Measurements from ENCODE around the gene PKNOX2.

DNA sequence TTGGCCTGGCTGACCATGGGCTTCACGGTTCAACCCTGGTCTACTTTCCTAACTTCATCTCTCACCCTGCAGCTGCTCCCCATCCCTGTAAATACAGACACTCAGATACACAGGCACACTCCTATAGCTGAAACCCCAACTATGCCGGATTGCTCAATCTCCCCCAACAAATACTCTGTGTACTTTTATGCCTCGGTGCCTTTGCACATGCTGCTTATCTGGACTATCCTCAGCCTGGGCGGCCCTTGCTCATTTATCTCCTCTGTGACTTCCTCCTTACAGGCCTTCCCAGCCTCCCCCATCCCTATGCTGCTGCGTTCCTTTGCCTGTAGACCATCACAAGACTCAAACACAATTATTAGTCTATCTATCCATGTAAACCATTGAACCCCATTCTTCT, 76.6 kb downstream of the PKNOX2 start:
- TF ChIP-seq, protein P1, sequence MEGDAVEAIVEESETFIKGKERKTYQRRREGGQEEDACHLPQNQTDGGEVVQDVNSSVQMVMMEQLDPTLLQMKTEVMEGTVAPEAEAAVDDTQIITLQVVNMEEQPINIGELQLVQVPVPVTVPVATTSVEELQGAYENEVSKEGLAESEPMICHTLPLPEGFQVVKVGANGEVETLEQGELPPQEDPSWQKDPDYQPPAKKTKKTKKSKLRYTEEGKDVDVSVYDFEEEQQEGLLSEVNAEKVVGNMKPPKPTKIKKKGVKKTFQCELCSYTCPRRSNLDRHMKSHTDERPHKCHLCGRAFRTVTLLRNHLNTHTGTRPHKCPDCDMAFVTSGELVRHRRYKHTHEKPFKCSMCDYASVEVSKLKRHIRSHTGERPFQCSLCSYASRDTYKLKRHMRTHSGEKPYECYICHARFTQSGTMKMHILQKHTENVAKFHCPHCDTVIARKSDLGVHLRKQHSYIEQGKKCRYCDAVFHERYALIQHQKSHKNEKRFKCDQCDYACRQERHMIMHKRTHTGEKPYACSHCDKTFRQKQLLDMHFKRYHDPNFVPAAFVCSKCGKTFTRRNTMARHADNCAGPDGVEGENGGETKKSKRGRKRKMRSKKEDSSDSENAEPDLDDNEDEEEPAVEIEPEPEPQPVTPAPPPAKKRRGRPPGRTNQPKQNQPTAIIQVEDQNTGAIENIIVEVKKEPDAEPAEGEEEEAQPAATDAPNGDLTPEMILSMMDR (conservative IDR thresholded peaks at IDR 0.05; ENCODE audit: low read length): no peak
- no peak for TF ChIP-seq EZH2phosphoT487 (IDR thresholded peaks at IDR 0.05; ENCODE audit: borderline replicate concordance, low read depth, low read length)

All from OCI-LY7 (cell line).